Activated CD8-positive, alpha-beta memory T cell treated with anti-CD3 and anti-CD28 coated beads for 48 hours (primary cell): Measurements from ENCODE around the gene NFS1.
"Not testable (repeated sequence)": the region's sequence is repeated elsewhere in the genome, so short reads cannot be mapped to it uniquely, and the experiment has no call there.

Experiments used
- DNase-seq, 3 experiments: peaks; one replicate each; pipeline ENCODE4 v3.0.0-alpha.2; 2020; ENCODE audit warnings: low read depth in 2 of 3, low spot score in 2 of 3

NFS1 gene

GRCh38 chr20:35699127-35699956 is at the start of gene NFS1, which contains the start of gene ROMO1:
TSS of gene NFS1 (minus strand) at chr20:35699352. CDS start at chr20:35699288, 64 bp downstream.
TSS of gene ROMO1 (plus strand) at chr20:35699405. CDS start at chr20:35699633, 228 bp downstream.
- DNase-seq: peak; percentile 68 to 79 (median 75)

GRCh38 chr20:35744492-35744841 is 45.3 kb upstream of the NFS1 start:
- DNase-seq: not testable (repeated sequence)

GRCh38 chr20:35743693-35744491 is 44.7 kb upstream of the NFS1 start:
- no peak for DNase-seq

- no peak for DNase-seq
These were observed 43.8 kb upstream of the NFS1 start for GRCh38 chr20:35742741-35743523.

- peak; percentile 92 to 97 (median 95) for DNase-seq
These were observed 43.0 kb upstream of the NFS1 start, which contains the start of gene RBM39 for GRCh38 chr20:35741892-35742740. TSS of gene RBM39 (minus strand) at chr20:35742260. CDS start at chr20:35740874, 1,386 bp downstream.

GRCh38 chr20:35739294-35740163 is 40.4 kb upstream of the NFS1 start:
- no peak for DNase-seq

- DNase-seq: no peak
These were observed 39.4 kb upstream of the NFS1 start for GRCh38 chr20:35738410-35739179.

GRCh38 chr20:35737865-35738333 is 38.7 kb upstream of the NFS1 start:
- DNase-seq: no peak

- DNase-seq: no peak
These were observed 36.8 kb upstream of the NFS1 start for GRCh38 chr20:35735826-35736470.

- DNase-seq: no peak
These were observed 35.9 kb upstream of the NFS1 start for GRCh38 chr20:35734777-35735649.

GRCh38 chr20:35734374-35734773 is 35.2 kb upstream of the NFS1 start:
- no peak for DNase-seq

- DNase-seq: no peak
These were observed 33.5 kb upstream of the NFS1 start for GRCh38 chr20:35732644-35732982.

GRCh38 chr20:35731862-35732643 is 32.9 kb upstream of the NFS1 start:
- DNase-seq: no peak

- DNase-seq: no peak
These were observed 32.3 kb upstream of the NFS1 start for GRCh38 chr20:35731469-35731788.

- no peak for DNase-seq
These were observed 31.7 kb upstream of the NFS1 start for GRCh38 chr20:35730583-35731468.
